ENCODE data around the gene PACRG. TPM values are rescaled to one million over a fixed set of nuclear protein-coding genes. Genes with fewer than 3 reads are reported as not detected.

PACRG gene
- total RNA-seq, 2 donors from 2014 or later, result 2.9 to 63.8 TPM

DNA sequence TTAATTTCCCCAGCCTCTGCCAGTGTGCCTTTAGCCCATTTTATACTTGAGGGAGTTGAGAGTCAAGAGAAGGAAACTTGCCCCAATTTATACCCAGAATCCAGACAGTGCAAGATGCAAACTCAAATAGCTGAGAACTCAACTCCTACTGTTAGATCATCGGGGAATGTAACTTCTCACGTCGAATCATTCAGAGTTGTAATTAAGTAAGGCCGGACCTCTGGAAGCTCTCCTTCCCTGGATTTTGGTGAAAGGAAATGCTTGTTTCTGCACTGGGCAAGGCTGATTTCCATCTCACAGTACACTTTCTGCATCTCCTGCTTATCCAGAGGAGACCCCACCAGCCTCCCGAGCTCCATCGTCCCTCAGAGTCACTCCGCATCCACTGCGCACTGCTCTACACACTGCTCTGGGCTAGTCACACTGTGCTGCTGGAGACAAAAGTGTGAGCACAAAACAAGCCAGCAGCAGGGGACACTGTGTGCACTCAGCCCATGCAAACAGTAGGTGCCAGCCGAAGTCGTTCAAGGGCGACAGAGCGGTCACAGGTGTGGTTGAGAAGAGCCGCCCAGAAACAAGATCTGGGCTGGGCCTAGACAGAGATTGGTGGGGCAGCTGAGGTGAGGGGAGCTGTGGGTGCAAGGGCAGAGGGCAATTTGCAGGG lies 536.4 kb downstream of the PACRG start:
- Histone ChIP-seq H3K9me3 (no peaks in the 10 kb centered on the region), H3K36me3 (no peaks in the 10 kb centered on the region), H3K27ac (no peak overlapping the region), H3K4me3 (no peak overlapping the region), H3K4me1 (replicated peaks) (no peaks in the 10 kb centered on the region), H3K27me3 (replicated peaks; ENCODE audit: insufficient read depth) (no peaks in the 10 kb centered on the region)
- TF ChIP-seq CTCF (IDR thresholded peaks at IDR 0.05) (no peak), POLR2AphosphoS5 (IDR thresholded peaks at IDR 0.05) (no peak), POLR2A (IDR thresholded peaks at IDR 0.05) (no peak)
- intact Hi-C loops (cut with DNase I), result no loop called here
- 92% methylated on average over 13 of the region's 13 CpGs for WGBS
- no peak for DNase-seq (ENCODE audit: low spot score)

DNA sequence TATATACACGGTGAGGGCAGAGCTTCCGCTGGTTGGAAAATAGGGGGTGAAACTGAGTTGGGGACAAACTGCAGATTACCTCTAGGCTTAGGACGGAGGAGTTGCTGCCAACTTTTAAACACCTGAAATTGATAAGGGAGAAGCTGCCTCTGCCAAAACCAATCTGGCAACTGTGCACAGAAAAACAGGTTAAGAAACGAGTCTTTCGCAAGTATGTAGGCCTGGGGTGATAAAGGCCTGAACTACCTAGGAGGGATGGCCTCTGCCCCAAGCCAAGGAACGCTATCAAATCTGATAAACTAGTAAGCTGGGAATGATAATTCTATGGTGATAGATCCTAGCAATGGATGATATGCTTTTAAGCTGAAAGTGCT lies 536.9 kb downstream of the PACRG start:
- no peaks in the 10 kb centered on the region for H3K9me3 ChIP-seq
- 65% methylated on average over 6 of the region's 6 CpGs for WGBS
- no peak overlapping the region for H3K4me3 ChIP-seq
- intact Hi-C loops (cut with DNase I), result no loop called here
- H3K27me3 ChIP-seq (replicated peaks; ENCODE audit: insufficient read depth), result no peaks in the 10 kb centered on the region
- no peaks in the 10 kb centered on the region for H3K4me1 ChIP-seq (replicated peaks)
- H3K36me3 ChIP-seq, result no peaks in the 10 kb centered on the region
- no peak overlapping the region for H3K27ac ChIP-seq
- DNase-seq (ENCODE audit: low spot score), result no peak
- TF ChIP-seq POLR2A (IDR thresholded peaks at IDR 0.05) (no peak), POLR2AphosphoS5 (IDR thresholded peaks at IDR 0.05) (no peak), CTCF (IDR thresholded peaks at IDR 0.05) (no peak)

- Histone ChIP-seq H3K27ac (no peak overlapping the region), H3K36me3 (no peaks in the 10 kb centered on the region), H3K4me1 (replicated peaks) (no peaks in the 10 kb centered on the region), H3K27me3 (replicated peaks; ENCODE audit: insufficient read depth) (no peaks in the 10 kb centered on the region), H3K4me3 (no peak overlapping the region), H3K9me3 (no peaks in the 10 kb centered on the region)
- 43% methylated on average over 1 of the region's 1 CpG for WGBS
- DNase-seq (ENCODE audit: low spot score), result no peak
- intact Hi-C loops (cut with DNase I), result no loop called here
- TF ChIP-seq POLR2A (IDR thresholded peaks at IDR 0.05) (no peak), POLR2AphosphoS5 (IDR thresholded peaks at IDR 0.05) (no peak), CTCF (IDR thresholded peaks at IDR 0.05) (no peak)
Observed at GRCh38 chr6:163281634-163282033, 553.9 kb downstream of the PACRG start.

DNA sequence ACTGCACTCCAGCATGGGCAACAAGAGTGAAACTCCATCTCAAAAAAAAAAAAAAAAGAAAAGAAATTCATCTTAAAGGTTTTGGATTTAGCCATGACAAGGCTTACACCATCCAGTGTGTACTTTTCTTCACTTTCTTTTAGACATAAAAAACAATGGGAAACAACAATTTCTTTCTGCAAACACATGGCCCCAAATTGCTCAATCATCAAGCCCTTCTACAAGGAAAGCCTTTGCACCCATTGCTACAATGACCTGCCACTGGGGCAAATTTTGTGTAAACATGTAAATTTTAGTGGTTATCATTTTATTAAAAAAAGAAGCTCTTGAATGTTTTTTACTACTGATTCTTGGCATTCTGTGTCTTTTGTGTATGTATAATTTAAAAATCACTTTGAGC lies 554.9 kb downstream of the PACRG start:
- no peak for DNase-seq (ENCODE audit: low spot score)
- TF ChIP-seq CTCF (IDR thresholded peaks at IDR 0.05) (no peak), POLR2AphosphoS5 (IDR thresholded peaks at IDR 0.05) (no peak), POLR2A (IDR thresholded peaks at IDR 0.05) (no peak)
- H3K27me3 ChIP-seq (replicated peaks; ENCODE audit: insufficient read depth), result no peaks in the 10 kb centered on the region
- intact Hi-C loops (cut with DNase I), result no loop called here
- H3K36me3 ChIP-seq, result no peaks in the 10 kb centered on the region
- no peaks in the 10 kb centered on the region for H3K9me3 ChIP-seq
- no peaks in the 10 kb centered on the region for H3K4me1 ChIP-seq (replicated peaks)
- no peak overlapping the region for H3K4me3 ChIP-seq
- no peak overlapping the region for H3K27ac ChIP-seq

GRCh38 chr6:163284151-163284550 lies 556.4 kb downstream of the PACRG start:
- no peaks in the 10 kb centered on the region for H3K27me3 ChIP-seq (replicated peaks; ENCODE audit: insufficient read depth)
- no peaks in the 10 kb centered on the region for H3K36me3 ChIP-seq
- 72% methylated on average over 5 of the region's 5 CpGs for WGBS

More at GRCh38 chr6:163284151-163284550, 556.4 kb downstream of the PACRG start:
- H3K27ac ChIP-seq, result no peak overlapping the region
- intact Hi-C loops (cut with DNase I), result no loop called here
- H3K4me1 ChIP-seq (replicated peaks), result no peaks in the 10 kb centered on the region
- TF ChIP-seq POLR2A (IDR thresholded peaks at IDR 0.05) (no peak), POLR2AphosphoS5 (IDR thresholded peaks at IDR 0.05) (no peak), CTCF (IDR thresholded peaks at IDR 0.05) (no peak)
- H3K4me3 ChIP-seq, result no peak overlapping the region
- DNase-seq (ENCODE audit: low spot score), result no peak
- H3K9me3 ChIP-seq, result no peaks in the 10 kb centered on the region

All from prostate gland (tissue), 2 donors.